PC-3 (cell line): ENCODE results near the gene OSBPL1A. TPM values are rescaled to one million over a fixed set of nuclear protein-coding genes. Genes with fewer than 3 reads are reported as not detected.

Experiments used
- ATAC-seq: fragments of 200-7000 bp; cut with Tn5 transposase; 2 replicates; pipeline ENCODE4 v1.9.1; 2020; ENCODE audit warnings: mild to moderate bottlenecking, moderate library complexity
- BruUV-seq: library from RNA; stranded (reverse); fragments of 400-500 nt; replicated peaks from 2 replicates; lab custom pipeline; 2021; lab: Mats Ljungman, UMichigan
- CTCF ChIA-PET: fragments of 300-600 bp; sonication (Branson Sonifier 250); formaldehyde crosslinking; loops from one replicate; lab custom pipeline; 2022; ENCODE audit warnings: antibody characterized with exemption; lab: Charles Lee
- POLR2A ChIA-PET: fragments of 300-600 bp; sonication (Branson Sonifier 250); formaldehyde crosslinking; loops from one replicate; lab custom pipeline; 2022; ENCODE audit warnings: antibody characterized with exemption; ENCODE audit not compliant: unreplicated experiment; lab: Charles Lee
- DNase-seq: peaks from one replicate; pipeline ENCODE4 v3.0.0-alpha.2; 2015
- H2AFZ ChIP-seq: fragments of 300-600 bp; sonication (generic); 2 replicates; pipeline ENCODE4 v1.6.0; 2016; ENCODE audit warnings: antibody characterized with exemption, low read length
- H3F3A ChIP-seq: fragments of 300-600 bp; sonication (generic); one replicate; pipeline ENCODE4 v1.6.0; 2017; ENCODE audit warnings: antibody characterized with exemption, low read length, control low read depth, mild to moderate bottlenecking; ENCODE audit not compliant: unreplicated experiment
- H3K27ac ChIP-seq: fragments of 300-600 bp; sonication (generic); 2 replicates; pipeline ENCODE4 v1.5.1; 2016; ENCODE audit warnings: mild to moderate bottlenecking, low read length
- H3K27me3 ChIP-seq: fragments of 300-600 bp; sonication (generic); 2 replicates; pipeline ENCODE4 v1.6.1; 2016; ENCODE audit warnings: low read length, mixed read lengths
- H3K36me3 ChIP-seq: fragments of 300-600 bp; sonication (generic); 2 replicates; pipeline ENCODE4 v1.6.1; 2016; ENCODE audit warnings: low read depth, mixed run types, low read length, mixed read lengths
- H3K4me1 ChIP-seq: fragments of 300-600 bp; sonication (generic); 2 replicates; pipeline ENCODE4 v1.5.1; 2016; ENCODE audit warnings: low read length; ENCODE audit not compliant: insufficient read depth
- H3K4me2 ChIP-seq: fragments of 300-600 bp; sonication (generic); 2 replicates; pipeline ENCODE4 v1.6.0; 2016; ENCODE audit warnings: low read length
- H3K4me3 ChIP-seq: fragments of 300-600 bp; sonication (generic); 2 replicates; pipeline ENCODE4 v1.5.1; 2016; ENCODE audit warnings: mild to moderate bottlenecking, low read length, mixed read lengths
- H3K79me2 ChIP-seq: fragments of 300-600 bp; sonication (generic); 2 replicates; pipeline ENCODE4 v1.6.1; 2017; ENCODE audit warnings: low read length, mixed read lengths
- H3K9ac ChIP-seq: fragments of 300-600 bp; sonication (generic); 2 replicates; pipeline ENCODE4 v1.6.0; 2016; ENCODE audit warnings: mild to moderate bottlenecking, low read length
- H3K9me2 ChIP-seq: fragments of 300-600 bp; sonication (generic); replicated peaks from 2 replicates; pipeline ENCODE4 v1.6.1; 2016; ENCODE audit warnings: mixed run types, low read length, mixed read lengths
- H3K9me3 ChIP-seq: fragments of 300-600 bp; sonication (generic); 2 replicates; pipeline ENCODE4 v1.6.1; 2016; ENCODE audit warnings: low read length, mixed read lengths
- H4K20me1 ChIP-seq: fragments of 300-600 bp; sonication (generic); 2 replicates; pipeline ENCODE4 v1.6.1; 2016; ENCODE audit warnings: low read length, mixed read lengths
- EZH2 ChIP-seq: fragments of 300-600 bp; sonication (generic); IDR thresholded peaks from one replicate; pipeline ENCODE4 v1.6.1; 2017; ENCODE audit warnings: antibody characterized with exemption, mild to moderate bottlenecking, low read length; ENCODE audit not compliant: unreplicated experiment
- EZH2phosphoT487 ChIP-seq: fragments of 300-600 bp; sonication (generic); IDR thresholded peaks from 2 replicates; pipeline ENCODE4 v1.6.1; 2018; ENCODE audit warnings: mild to moderate bottlenecking, antibody characterized with exemption, low read length, borderline replicate concordance
- intact Hi-C: fragments of 100-400 bp; cut with micrococcal nuclease; formaldehyde crosslinking; loops from 2 replicates; pipeline ENCODE4 v1.9.0; 2023
- total RNA-seq: library from RNA; depleted of rRNA; stranded (reverse); fragments of >200 nt; gene quantifications from 2 replicates; pipeline ENCODE4 v1.2.3, GENCODE V29; 2014
- TF ChIP-seq, protein P1 (sequence below): fragments of 300-600 bp; sonication (generic); conservative IDR thresholded peaks from 2 replicates; pipeline ENCODE4 v1.5.1; 2017; ENCODE audit warnings: antibody characterized with exemption, low read depth, mild to moderate bottlenecking, low read length

OSBPL1A gene
- total RNA-seq, 1 experiment from 2014 or later: 39.7 TPM

DNA sequence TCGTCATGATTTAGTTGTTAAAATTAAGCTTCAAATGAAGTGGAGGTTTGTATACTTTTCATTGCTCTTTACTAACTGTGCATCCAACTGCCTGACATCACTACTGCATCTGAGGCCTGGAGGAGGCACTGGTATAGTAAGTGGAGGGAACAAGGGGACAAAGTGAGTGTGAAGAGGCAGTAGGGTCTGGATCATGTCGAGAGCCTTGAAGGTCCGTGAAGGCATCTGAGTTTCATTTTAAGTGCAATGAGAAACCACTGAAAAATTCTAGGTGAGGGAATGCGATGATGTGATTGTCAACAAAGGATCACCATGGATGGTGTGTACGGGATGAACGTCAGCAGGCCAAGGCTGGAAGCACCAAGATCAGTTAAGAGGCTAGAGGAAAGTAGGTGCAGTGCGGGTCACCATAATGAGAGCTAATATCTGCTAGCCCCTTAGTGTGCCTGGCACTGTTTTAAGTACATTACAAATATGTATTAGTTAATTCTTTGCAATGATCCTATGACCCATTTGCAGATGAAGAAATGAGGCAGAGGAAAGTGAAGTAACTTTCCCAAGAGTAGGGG is 162.7 kb downstream of the OSBPL1A start:
- Histone ChIP-seq H3K79me2 (peaks cover 5% of the 10 kb centered on the region; the same call in 1 of the 2 replicates), H3K27me3 (no peaks in the 10 kb centered on the region), H3K36me3 (peaks cover 11% of the 10 kb centered on the region), H3K4me3 (no peak overlapping the region), H3F3A (peaks cover 13% of the 10 kb centered on the region), H3K9ac (no peak overlapping the region), H3K4me1 (peaks cover 31% of the 10 kb centered on the region), H2AFZ (no peak overlapping the region), H3K27ac (no peak overlapping the region), H3K9me3 (no peaks in the 10 kb centered on the region), H3K9me2 (no peaks in the 10 kb centered on the region), H4K20me1 (no peaks in the 10 kb centered on the region), H3K4me2 (no peak overlapping the region)
- CTCF ChIA-PET: no interaction called here
- no TSS peak for BruUV-seq
- POLR2A ChIA-PET: interaction anchor here (0.7 kb wide), 1 partner anchor 129 kb away, joined by 5 read pairs; no protein-coding TSS in a partner anchor
- TF ChIP-seq EZH2: no peak
- TF ChIP-seq EZH2phosphoT487: no peak
- TF ChIP-seq, protein P1, sequence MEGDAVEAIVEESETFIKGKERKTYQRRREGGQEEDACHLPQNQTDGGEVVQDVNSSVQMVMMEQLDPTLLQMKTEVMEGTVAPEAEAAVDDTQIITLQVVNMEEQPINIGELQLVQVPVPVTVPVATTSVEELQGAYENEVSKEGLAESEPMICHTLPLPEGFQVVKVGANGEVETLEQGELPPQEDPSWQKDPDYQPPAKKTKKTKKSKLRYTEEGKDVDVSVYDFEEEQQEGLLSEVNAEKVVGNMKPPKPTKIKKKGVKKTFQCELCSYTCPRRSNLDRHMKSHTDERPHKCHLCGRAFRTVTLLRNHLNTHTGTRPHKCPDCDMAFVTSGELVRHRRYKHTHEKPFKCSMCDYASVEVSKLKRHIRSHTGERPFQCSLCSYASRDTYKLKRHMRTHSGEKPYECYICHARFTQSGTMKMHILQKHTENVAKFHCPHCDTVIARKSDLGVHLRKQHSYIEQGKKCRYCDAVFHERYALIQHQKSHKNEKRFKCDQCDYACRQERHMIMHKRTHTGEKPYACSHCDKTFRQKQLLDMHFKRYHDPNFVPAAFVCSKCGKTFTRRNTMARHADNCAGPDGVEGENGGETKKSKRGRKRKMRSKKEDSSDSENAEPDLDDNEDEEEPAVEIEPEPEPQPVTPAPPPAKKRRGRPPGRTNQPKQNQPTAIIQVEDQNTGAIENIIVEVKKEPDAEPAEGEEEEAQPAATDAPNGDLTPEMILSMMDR: no peak
- intact Hi-C loops: loop anchor here (5.0 kb wide), 2 partner anchors 63 to 122 kb away; no protein-coding TSS in a partner anchor
- ATAC-seq: no peak
- no peak for DNase-seq

DNA sequence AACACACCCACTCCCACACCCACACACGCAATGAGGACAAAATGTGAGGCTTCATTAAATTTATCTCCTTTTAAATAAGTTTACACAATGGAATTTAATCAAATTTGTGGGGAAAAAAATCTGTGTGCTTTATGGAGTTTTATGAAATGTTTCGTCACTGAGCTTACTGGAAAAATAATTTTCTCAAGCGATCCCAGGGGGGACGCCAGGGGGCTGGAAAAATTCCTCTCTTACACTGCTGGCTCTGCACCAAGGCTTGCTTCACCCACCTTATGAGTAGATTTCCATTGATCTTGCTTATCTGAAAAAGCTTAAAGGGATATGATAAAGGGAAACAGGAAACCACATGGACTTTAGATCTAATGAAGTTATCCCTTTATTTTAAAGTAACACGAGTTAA is 163.3 kb downstream of the OSBPL1A start:
- Histone ChIP-seq H3K4me1 (peaks cover 36% of the 10 kb centered on the region), H3K4me3 (no peak overlapping the region), H4K20me1 (no peaks in the 10 kb centered on the region), H3K79me2 (peaks cover 9% of the 10 kb centered on the region), H3K9me3 (no peaks in the 10 kb centered on the region), H3K9ac (no peak overlapping the region), H3K27me3 (no peaks in the 10 kb centered on the region), H3K4me2 (no peak overlapping the region), H2AFZ (no peak overlapping the region), H3F3A (peaks cover 13% of the 10 kb centered on the region), H3K27ac (no peak overlapping the region), H3K36me3 (peaks cover 11% of the 10 kb centered on the region), H3K9me2 (no peaks in the 10 kb centered on the region)
- ChIA-PET POLR2A (interaction anchor here (0.7 kb wide), 1 partner anchor 130 kb away, joined by 5 read pairs; no protein-coding TSS in a partner anchor), CTCF (no interaction called here)
- no TSS peak for BruUV-seq
- no peak for ATAC-seq
- no peak for TF ChIP-seq EZH2phosphoT487
- TF ChIP-seq, protein P1: no peak
- TF ChIP-seq EZH2: no peak
- DNase-seq: no peak
- intact Hi-C loops: loop anchor here (5.0 kb wide), 2 partner anchors 62 to 123 kb away; no protein-coding TSS in a partner anchor

DNA sequence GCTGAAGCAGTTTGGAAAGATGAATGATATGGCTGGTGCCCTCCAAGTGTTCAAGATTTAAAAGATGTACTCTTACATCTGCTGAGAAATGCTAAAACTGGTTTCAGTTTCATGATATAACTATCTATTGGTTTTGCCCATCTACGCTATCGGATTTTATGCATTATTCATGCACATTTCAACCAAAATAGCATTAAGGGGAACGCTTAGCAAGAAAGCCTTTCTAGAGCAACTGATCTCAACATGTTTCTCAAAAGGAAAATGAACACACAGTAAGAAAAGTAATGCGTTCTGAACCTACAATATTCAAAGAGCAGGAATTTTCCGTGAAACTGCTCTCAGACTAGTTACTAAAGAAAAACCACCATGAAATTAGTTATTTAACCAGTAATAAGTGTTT is 164.8 kb downstream of the OSBPL1A start:
- no TSS peak for BruUV-seq
- H3K36me3 ChIP-seq: peaks cover 8% of the 10 kb centered on the region

More for the DNA sequence above, 164.8 kb downstream of the OSBPL1A start:
- Histone ChIP-seq H3K9ac (no peak overlapping the region), H3K27ac (peak overlapping the region; percentile 84), H3F3A (peaks cover 13% of the 10 kb centered on the region), H3K4me2 (peak overlapping the region; percentile 26; the same call in 1 of the 2 replicates), H3K4me3 (no peak overlapping the region), H3K9me2 (no peaks in the 10 kb centered on the region), H2AFZ (no peak overlapping the region), H4K20me1 (no peaks in the 10 kb centered on the region), H3K4me1 (peaks cover 51% of the 10 kb centered on the region), H3K79me2 (peaks cover 14% of the 10 kb centered on the region), H3K27me3 (no peaks in the 10 kb centered on the region), H3K9me3 (no peaks in the 10 kb centered on the region)
- intact Hi-C loops: loop anchor here (1.0 to 5.0 kb wide), 4 partner anchors 19 to 125 kb away; no protein-coding TSS in a partner anchor
- DNase-seq: no peak
- ChIA-PET CTCF (interaction anchor here (0.7 kb wide), 1 partner anchor 52 kb away, joined by 3 read pairs; no protein-coding TSS in a partner anchor), POLR2A (no interaction called here)
- no peak for ATAC-seq
- TF ChIP-seq, protein P1: no peak
- no peak for TF ChIP-seq EZH2
- TF ChIP-seq EZH2phosphoT487: no peak
